DMS 273 (cell line): Measurements from ENCODE around the gene CREB3L2.
"Not testable (repeated sequence)": the region's sequence is repeated elsewhere in the genome, so short reads cannot be mapped to it uniquely, and the experiment has no call there.

ENCODE experiments used
- DNase-seq: peaks from one replicate; lab custom pipeline; 2025; ENCODE audit not compliant: unreplicated experiment; lab: John Stamatoyannopoulos, UW

The CREB3L2 gene

GRCh38 chr7:137970253-137970975, 31.5 kb downstream of the CREB3L2 start:
- DNase-seq: peak; percentile 19

GRCh38 chr7:137969828-137970227, 32.1 kb downstream of the CREB3L2 start:
- no peak for DNase-seq

GRCh38 chr7:137968890-137969289, 33.0 kb downstream of the CREB3L2 start:
- DNase-seq: no peak

GRCh38 chr7:137968339-137968738, 33.5 kb downstream of the CREB3L2 start:
- DNase-seq: not testable (repeated sequence)

- DNase-seq: no peak
These were observed 34.5 kb downstream of the CREB3L2 start for GRCh38 chr7:137967143-137968018.

- DNase-seq: no peak
These were observed 35.2 kb downstream of the CREB3L2 start for GRCh38 chr7:137966641-137967142.

- no peak for DNase-seq
These were observed 35.8 kb downstream of the CREB3L2 start for GRCh38 chr7:137965942-137966640.

- no peak for DNase-seq
These were observed 36.9 kb downstream of the CREB3L2 start for GRCh38 chr7:137964824-137965545.

GRCh38 chr7:137962875-137963507, 38.9 kb downstream of the CREB3L2 start:
- DNase-seq: no peak

GRCh38 chr7:137962491-137962874, 39.4 kb downstream of the CREB3L2 start:
- DNase-seq: no peak

GRCh38 chr7:137961200-137962177, 40.4 kb downstream of the CREB3L2 start:
- no peak for DNase-seq

GRCh38 chr7:137960020-137960419, 41.9 kb downstream of the CREB3L2 start:
- peak; percentile 63 for DNase-seq

GRCh38 chr7:137958470-137959431, 43.1 kb downstream of the CREB3L2 start:
- DNase-seq: no peak

GRCh38 chr7:137957887-137958286, 44.0 kb downstream of the CREB3L2 start:
- DNase-seq: peak; percentile 25

- DNase-seq: no peak
These were observed 45.3 kb downstream of the CREB3L2 start for GRCh38 chr7:137956591-137956990.

GRCh38 chr7:137956183-137956582, 45.7 kb downstream of the CREB3L2 start:
- no peak for DNase-seq

GRCh38 chr7:137954614-137955013, 47.3 kb downstream of the CREB3L2 start:
- DNase-seq: no peak
